IMR-90 (cell line): ENCODE results near the gene PEX5L. TPM values are rescaled to one million over a fixed set of nuclear protein-coding genes. Genes with fewer than 3 reads are reported as not detected.

ENCODE experiments used
- ATAC-seq: fragments of 200-7000 bp; cut with Tn5 transposase; 2 replicates; pipeline ENCODE4 v1.9.1; 2020; ENCODE audit warnings: low read depth, mild to moderate bottlenecking, moderate library complexity
- BruUV-seq: library from RNA; stranded (reverse); fragments of 400-500 nt; replicated peaks from 2 replicates; lab custom pipeline; 2021; lab: Mats Ljungman, UMichigan
- CTCF ChIA-PET: fragments of 300-600 bp; formaldehyde crosslinking; extraction: SDS; loops from one replicate; lab custom pipeline; 2021; ENCODE audit warnings: antibody characterized with exemption; lab: Yijun Ruan, JAX
- POLR2A ChIA-PET: fragments of 300-600 bp; sonication (Branson Sonifier 250); formaldehyde crosslinking; loops from one replicate; lab custom pipeline; 2022; ENCODE audit warnings: antibody characterized with exemption; ENCODE audit not compliant: unreplicated experiment; lab: Charles Lee
- DNase-seq: peaks from one replicate; pipeline ENCODE4 v3.0.0; 2013
- H2AFZ ChIP-seq: replicated peaks from 2 replicates; pipeline ENCODE3; 2013; ENCODE audit warnings: low read length, mild to moderate bottlenecking; ENCODE audit not compliant: poor library complexity
- H2AK5ac ChIP-seq: 2 replicates; pipeline ENCODE4 v1.6.1; 2013; ENCODE audit warnings: low read depth, low read length, inconsistent platforms
- H2AK9ac ChIP-seq: replicated peaks from 2 replicates; pipeline ENCODE3; 2013; ENCODE audit warnings: mild to moderate bottlenecking, low read depth, low read length, moderate library complexity; ENCODE audit not compliant: poor library complexity
- H2BK120ac ChIP-seq: 2 replicates; pipeline ENCODE4 v1.6.1; 2013; ENCODE audit warnings: low read depth, low read length, inconsistent platforms
- H2BK15ac ChIP-seq: 3 replicates; pipeline ENCODE4 v1.6.1; 2013; ENCODE audit warnings: low read depth, low read length, inconsistent platforms
- H2BK20ac ChIP-seq: 2 replicates; pipeline ENCODE4 v1.6.1; 2013; ENCODE audit warnings: low read depth, mild to moderate bottlenecking, inconsistent platforms, low read length, moderate library complexity
- H2BK5ac ChIP-seq: 2 replicates; pipeline ENCODE4 v1.6.1; 2013; ENCODE audit warnings: mild to moderate bottlenecking, low read depth, low read length, inconsistent platforms; ENCODE audit not compliant: poor library complexity, severe bottlenecking
- H3K14ac ChIP-seq: replicated peaks from 2 replicates; pipeline ENCODE4 v1.6.1; 2013; ENCODE audit warnings: low read depth, low read length, inconsistent platforms
- H3K18ac ChIP-seq: 2 replicates; pipeline ENCODE4 v1.6.1; 2013; ENCODE audit warnings: low read depth, low read length, control low read depth
- H3K23ac ChIP-seq: 2 replicates; pipeline ENCODE4 v1.6.1; 2013; ENCODE audit warnings: low read depth, low read length, inconsistent platforms
- H3K27ac ChIP-seq: 2 replicates; pipeline ENCODE4 v1.5.1; 2013; ENCODE audit warnings: mild to moderate bottlenecking, control low read depth, low read length; ENCODE audit not compliant: insufficient read depth
- H3K27me3 ChIP-seq: 2 replicates; pipeline ENCODE4 v1.6.1; 2013; ENCODE audit warnings: low read length; ENCODE audit not compliant: control insufficient read depth, insufficient read depth
- H3K36me3 ChIP-seq: 2 replicates; pipeline ENCODE4 v1.6.1; 2013; ENCODE audit warnings: low read length, mixed read lengths; ENCODE audit not compliant: control insufficient read depth, insufficient read depth
- H3K4ac ChIP-seq: 2 replicates; pipeline ENCODE4 v1.6.1; 2013; ENCODE audit warnings: low read depth, low read length, inconsistent platforms
- H3K4me1 ChIP-seq: 2 replicates; pipeline ENCODE4 v1.6.1; 2013; ENCODE audit warnings: low read length, mixed read lengths; ENCODE audit not compliant: control insufficient read depth, insufficient read depth
- H3K4me2 ChIP-seq: 2 replicates; pipeline ENCODE4 v1.6.1; 2013; ENCODE audit warnings: low read depth, mild to moderate bottlenecking, control low read depth, low read length, moderate library complexity
- H3K4me3 ChIP-seq: 2 replicates; pipeline ENCODE4 v1.5.1; 2013; ENCODE audit warnings: low read depth, mild to moderate bottlenecking, control low read depth, low read length, moderate library complexity; ENCODE audit not compliant: insufficient read depth
- H3K56ac ChIP-seq: 2 replicates; pipeline ENCODE4 v1.6.1; 2013; ENCODE audit warnings: low read length, inconsistent platforms; ENCODE audit not compliant: insufficient read depth; ENCODE audit errors: extremely low read depth
- H3K79me1 ChIP-seq, 2 experiments: 2 replicates each; pipeline ENCODE4 v1.6.1; 2013; ENCODE audit warnings: low read length in 2 of 2, inconsistent platforms in 1 of 2, low read depth in 1 of 2
- H3K9ac ChIP-seq: 2 replicates; pipeline ENCODE4 v1.6.1; 2013; ENCODE audit warnings: low read depth, low read length, control low read depth
- H3K9me1 ChIP-seq: 2 replicates; pipeline ENCODE4 v1.6.1; 2013; ENCODE audit warnings: low read length, inconsistent platforms; ENCODE audit not compliant: insufficient read depth
- H3K9me3 ChIP-seq: 2 replicates; pipeline ENCODE4 v1.6.1; 2013; ENCODE audit warnings: low read length; ENCODE audit not compliant: control insufficient read depth, insufficient read depth
- H4K20me1 ChIP-seq: 2 replicates; pipeline ENCODE4 v1.6.1; 2013; ENCODE audit warnings: low read length, inconsistent platforms; ENCODE audit not compliant: insufficient read depth
- H4K5ac ChIP-seq: 2 replicates; pipeline ENCODE4 v1.6.1; 2013; ENCODE audit warnings: mild to moderate bottlenecking, low read depth, low read length, control low read depth
- H4K8ac ChIP-seq, 2 experiments: 2 replicates each; pipeline ENCODE4 v1.6.1; 2013; ENCODE audit warnings: low read depth in 2 of 2, low read length in 2 of 2, control low read depth in 1 of 2, inconsistent platforms in 1 of 2
- H4K91ac ChIP-seq: 2 replicates; pipeline ENCODE4 v1.6.1; 2013; ENCODE audit warnings: low read depth, low read length, inconsistent platforms; ENCODE audit not compliant: insufficient read depth
- CEBPB ChIP-seq: IDR thresholded peaks from 2 replicates; pipeline ENCODE4 v1.6.1; 2012; ENCODE audit warnings: low read depth, low read length, improper control_type of control experiment
- CHD1 ChIP-seq: IDR thresholded peaks from 2 replicates; pipeline ENCODE4 v1.6.1; 2012; ENCODE audit warnings: low read depth, low read length, improper control_type of control experiment
- ELK1 ChIP-seq: fragments of 150-350 bp; IDR thresholded peaks from 2 replicates; pipeline ENCODE4 v1.6.1; 2016; ENCODE audit warnings: low read depth, mild to moderate bottlenecking, low read length, moderate library complexity, borderline replicate concordance
- FOS ChIP-seq: fragments of 150-350 bp; IDR thresholded peaks from 2 replicates; pipeline ENCODE4 v1.6.1; 2016; ENCODE audit warnings: low read depth, low read length
- MAFK ChIP-seq: IDR thresholded peaks from 2 replicates; pipeline ENCODE4 v1.6.1; 2012; ENCODE audit warnings: low read depth, low read length, improper control_type of control experiment
- MXI1 ChIP-seq: IDR thresholded peaks from 2 replicates; pipeline ENCODE4 v1.6.1; 2012; ENCODE audit warnings: low read depth, mild to moderate bottlenecking, low read length, moderate library complexity, borderline replicate concordance
- NFE2L2 ChIP-seq: fragments of 150-350 bp; IDR thresholded peaks from 2 replicates; pipeline ENCODE4 v1.6.1; 2016; ENCODE audit warnings: low read depth, mild to moderate bottlenecking, low read length
- POLR2A ChIP-seq: IDR thresholded peaks from 2 replicates; pipeline ENCODE4 v1.6.1; 2012; ENCODE audit warnings: mild to moderate bottlenecking, low read depth, low read length
- RCOR1 ChIP-seq: IDR thresholded peaks from 2 replicates; pipeline ENCODE4 v1.6.1; 2012; ENCODE audit warnings: mild to moderate bottlenecking, low read length, improper control_type of control experiment; ENCODE audit not compliant: insufficient replicate concordance
- RFX5 ChIP-seq: IDR thresholded peaks from 2 replicates; pipeline ENCODE4 v1.8.0; 2012; ENCODE audit warnings: low read depth, mild to moderate bottlenecking, low read length, moderate library complexity
- SMC3 ChIP-seq: fragments of 150-350 bp; IDR thresholded peaks from 2 replicates; pipeline ENCODE4 v1.6.1; 2016; ENCODE audit warnings: low read depth, mild to moderate bottlenecking, antibody characterized with exemption, low read length, moderate library complexity
- WGBS, 2 experiments: methylation state at CpG; one replicate each; pipeline versions ENCODE4 v1.1.5 to v1.1.7; 2013; ENCODE audit warnings: missing lambda C conversion rate in 2 of 2; ENCODE audit not compliant: insufficient read length in 1 of 2; ENCODE audit errors: extremely low coverage in 2 of 2; 5-methylcytosine and 5-hydroxymethylcytosine counted together
- dilution Hi-C: fragments of 300-500 bp; cut with HindIII; formaldehyde crosslinking; loops from one replicate; pipeline ENCODE4 v1.14.3; 2018; ENCODE audit warnings: low sequenced_read_pairs; ENCODE audit not compliant: unreplicated experiment
- in situ Hi-C: fragments of 300-500 bp; cut with MboI; formaldehyde crosslinking; loops from 3 replicates; pipeline ENCODE4 v1.14.3; 2019; ENCODE audit warnings: low sequenced_read_pairs, inconsistent platforms, mixed read lengths
- intact Hi-C: fragments of 100-400 bp; cut with micrococcal nuclease; formaldehyde crosslinking; loops from 2 replicates; pipeline ENCODE4 v1.10.0; 2022
- polyA plus RNA-seq, 3 experiments: library from polyadenylated mRNA; depleted of rRNA; stranded (reverse); fragments of >200 nt; gene quantifications; 2 replicates each; pipeline ENCODE4 v1.2.3, GENCODE V29; 2012; ENCODE audit warnings: low replicate concordance in 1 of 3
- total RNA-seq: library from RNA; depleted of rRNA; stranded (reverse); fragments of >200 nt; gene quantifications from 2 replicates; pipeline ENCODE4 v1.2.3, GENCODE V29; 2012
- TF ChIP-seq, protein P1 (sequence below): conservative IDR thresholded peaks from 2 replicates; pipeline ENCODE4 v1.5.1; 2012; ENCODE audit warnings: mild to moderate bottlenecking, low read depth, low read length, improper control_type of control experiment
- TF ChIP-seq, protein P2 (sequence below): fragments of 150-350 bp; IDR thresholded peaks from 2 replicates; pipeline ENCODE4 v1.6.1; 2017; ENCODE audit warnings: mild to moderate bottlenecking, antibody characterized with exemption, low read length, low read depth

The PEX5L gene
- total and polyA plus RNA-seq, 2 of the 4 experiments (the other 2 are of a cell fraction), result not detected

DNA sequence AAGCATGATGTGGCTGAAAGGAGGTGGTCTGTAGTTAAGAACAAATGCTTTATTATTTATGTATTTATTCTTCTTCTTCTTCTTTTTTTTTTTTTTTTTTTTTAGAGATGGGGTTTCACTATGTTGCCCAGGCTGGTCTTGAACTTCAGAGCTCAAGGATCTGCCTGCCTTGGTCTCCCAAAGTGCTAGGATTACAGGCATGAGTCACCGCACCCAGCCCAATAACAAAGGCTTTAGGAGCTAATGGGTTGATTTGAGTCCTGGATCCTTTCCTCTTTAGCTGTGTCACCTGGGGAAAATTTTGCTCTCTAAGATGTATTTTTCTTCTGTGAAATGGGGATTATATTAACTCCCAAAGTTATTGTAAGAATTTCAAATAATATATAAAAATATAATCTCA is 168.8 kb downstream of the PEX5L start:
- dilution Hi-C loops, result no loop called here

More for the DNA sequence above, 168.8 kb downstream of the PEX5L start:
- Histone ChIP-seq H3K4me2 (no peak overlapping the region), H3K9me1 (no peaks in the 10 kb centered on the region), H3K27me3 (no peaks in the 10 kb centered on the region; the same call in 1 of the 2 replicates), H4K91ac (no peak overlapping the region), H3K4me3 (no peak overlapping the region), H2BK120ac (no peak overlapping the region), H4K8ac (no peak overlapping the region), H3K4ac (no peak overlapping the region), H3K14ac (no peak overlapping the region), H3K36me3 (no peaks in the 10 kb centered on the region), H3K9me3 (no peaks in the 10 kb centered on the region), H2BK5ac (no peak overlapping the region), H2BK20ac (no peak overlapping the region), H3K18ac (no peak overlapping the region), H2AFZ (no peak overlapping the region), H3K27ac (no peak overlapping the region), H3K4me1 (no peaks in the 10 kb centered on the region), H2AK5ac (no peak overlapping the region), H2AK9ac (no peak overlapping the region), H3K79me1 (no peaks in the 10 kb centered on the region), H4K20me1 (no peaks in the 10 kb centered on the region), H3K9ac (no peak overlapping the region), H3K56ac (no peak overlapping the region), H3K23ac (no peak overlapping the region), H4K5ac (no peak overlapping the region), H2BK15ac (no peak overlapping the region)
- ATAC-seq (no peak), DNase-seq (no peak)
- ChIA-PET POLR2A (no interaction called here), CTCF (interaction anchor here (0.7 kb wide), 1 partner anchor 919 kb away, joined by 5 read pairs; no protein-coding TSS in a partner anchor)
- no peak for TF ChIP-seq SMC3
- TF ChIP-seq MAFK, result no peak
- no peak for TF ChIP-seq POLR2A
- TF ChIP-seq, protein P1, sequence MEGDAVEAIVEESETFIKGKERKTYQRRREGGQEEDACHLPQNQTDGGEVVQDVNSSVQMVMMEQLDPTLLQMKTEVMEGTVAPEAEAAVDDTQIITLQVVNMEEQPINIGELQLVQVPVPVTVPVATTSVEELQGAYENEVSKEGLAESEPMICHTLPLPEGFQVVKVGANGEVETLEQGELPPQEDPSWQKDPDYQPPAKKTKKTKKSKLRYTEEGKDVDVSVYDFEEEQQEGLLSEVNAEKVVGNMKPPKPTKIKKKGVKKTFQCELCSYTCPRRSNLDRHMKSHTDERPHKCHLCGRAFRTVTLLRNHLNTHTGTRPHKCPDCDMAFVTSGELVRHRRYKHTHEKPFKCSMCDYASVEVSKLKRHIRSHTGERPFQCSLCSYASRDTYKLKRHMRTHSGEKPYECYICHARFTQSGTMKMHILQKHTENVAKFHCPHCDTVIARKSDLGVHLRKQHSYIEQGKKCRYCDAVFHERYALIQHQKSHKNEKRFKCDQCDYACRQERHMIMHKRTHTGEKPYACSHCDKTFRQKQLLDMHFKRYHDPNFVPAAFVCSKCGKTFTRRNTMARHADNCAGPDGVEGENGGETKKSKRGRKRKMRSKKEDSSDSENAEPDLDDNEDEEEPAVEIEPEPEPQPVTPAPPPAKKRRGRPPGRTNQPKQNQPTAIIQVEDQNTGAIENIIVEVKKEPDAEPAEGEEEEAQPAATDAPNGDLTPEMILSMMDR, result no peak
- no peak for TF ChIP-seq CEBPB
- TF ChIP-seq CHD1, result no peak
- no peak for TF ChIP-seq ELK1
- TF ChIP-seq RFX5, result no peak
- TF ChIP-seq FOS, result no peak
- no peak for TF ChIP-seq RCOR1
- TF ChIP-seq MXI1, result no peak
- no peak for TF ChIP-seq NFE2L2
- TF ChIP-seq, protein P2, sequence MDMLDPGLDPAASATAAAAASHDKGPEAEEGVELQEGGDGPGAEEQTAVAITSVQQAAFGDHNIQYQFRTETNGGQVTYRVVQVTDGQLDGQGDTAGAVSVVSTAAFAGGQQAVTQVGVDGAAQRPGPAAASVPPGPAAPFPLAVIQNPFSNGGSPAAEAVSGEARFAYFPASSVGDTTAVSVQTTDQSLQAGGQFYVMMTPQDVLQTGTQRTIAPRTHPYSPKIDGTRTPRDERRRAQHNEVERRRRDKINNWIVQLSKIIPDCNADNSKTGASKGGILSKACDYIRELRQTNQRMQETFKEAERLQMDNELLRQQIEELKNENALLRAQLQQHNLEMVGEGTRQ, result no peak
- in situ Hi-C loops, result no loop called here
- BruUV-seq, result no TSS peak
- WGBS, 2 experiments, result no CpG with 5 or more reads among the region's 1 CpG
- intact Hi-C loops, result no loop called here
